Testis (tissue), 3 donors: ENCODE measurements around the gene KRT77. TPM values are rescaled to one million over a fixed set of nuclear protein-coding genes. Genes with fewer than 3 reads are reported as not detected.
"Not testable (repeated sequence)": the region's sequence is repeated elsewhere in the genome, so short reads cannot be mapped to it uniquely, and the experiment has no call there.

Source experiments
- DNase-seq: peaks from one replicate; pipeline ENCODE4 v3.0.0-alpha.2; 2019
- H3K27ac ChIP-seq, 2 donors: fragments of 200-600 bp; sonication (generic); one replicate each; pipeline ENCODE4 v1.5.1; 2019
- H3K27me3 ChIP-seq: fragments of 200-600 bp; sonication (generic); one replicate; pipeline ENCODE4 v1.5.1; 2019
- H3K36me3 ChIP-seq: fragments of 200-600 bp; sonication (generic); one replicate; pipeline ENCODE4 v1.5.1; 2017; ENCODE audit warnings: low read depth; ENCODE audit errors: missing control alignments
- H3K4me1 ChIP-seq: fragments of 200-600 bp; sonication (generic); one replicate; pipeline ENCODE4 v1.5.1; 2019
- H3K4me3 ChIP-seq, 2 donors: fragments of 200-600 bp; sonication (generic); one replicate each; pipeline ENCODE4 v1.5.1; 2017 to 2019
- H3K9me3 ChIP-seq: fragments of 200-600 bp; sonication (generic); one replicate; pipeline ENCODE4 v1.5.1; 2017
- CTCF ChIP-seq, 3 experiments: fragments of 450-650 bp in 2 of 3; fragments of 200-600 bp in 1 of 3; sonication (generic) in 1 of 3; IDR thresholded peaks; one replicate each; pipeline ENCODE4 v1.5.1; 2016 to 2019; ENCODE audit warnings: antibody characterized with exemption in 3 of 3, mild to moderate bottlenecking in 2 of 3, moderate library complexity in 1 of 3
- POLR2A ChIP-seq: fragments of 450-650 bp; IDR thresholded peaks from one replicate; pipeline ENCODE4 v1.6.1; 2017; ENCODE audit warnings: antibody characterized with exemption, mild to moderate bottlenecking, moderate library complexity
- WGBS, 2 donors: methylation state at CpG; one replicate each; pipeline ENCODE4 v1.1.5; 2018; 5-methylcytosine and 5-hydroxymethylcytosine counted together
- intact Hi-C: fragments of 100-400 bp; cut with DNase I; formaldehyde crosslinking; loops from one replicate; pipeline ENCODE4 v1.15.1; 2023; ENCODE audit warnings: low total_unique reads
- polyA plus RNA-seq: library from polyadenylated mRNA; stranded (reverse); fragments of 350-450 nt; fragmentation: Illumina TruSeq; extraction: RNeasy Lipid Tissue Mini Kit (QIAGEN cat#74804); gene quantifications from one replicate; pipeline ENCODE4 v1.2.3, GENCODE V29; 2014; ENCODE audit warnings: low read depth, low replicate concordance; ENCODE audit not compliant: insufficient read depth
- total RNA-seq, 2 donors: library from RNA; depleted of rRNA; stranded (reverse); fragments of >200 nt; gene quantifications; one replicate each; pipeline ENCODE4 v1.2.3, GENCODE V29; 2016

Gene KRT77
- total and polyA plus RNA-seq, 3 donors from 2014 or later: 0.33 to 0.74 TPM; not detected in 1

DNA sequence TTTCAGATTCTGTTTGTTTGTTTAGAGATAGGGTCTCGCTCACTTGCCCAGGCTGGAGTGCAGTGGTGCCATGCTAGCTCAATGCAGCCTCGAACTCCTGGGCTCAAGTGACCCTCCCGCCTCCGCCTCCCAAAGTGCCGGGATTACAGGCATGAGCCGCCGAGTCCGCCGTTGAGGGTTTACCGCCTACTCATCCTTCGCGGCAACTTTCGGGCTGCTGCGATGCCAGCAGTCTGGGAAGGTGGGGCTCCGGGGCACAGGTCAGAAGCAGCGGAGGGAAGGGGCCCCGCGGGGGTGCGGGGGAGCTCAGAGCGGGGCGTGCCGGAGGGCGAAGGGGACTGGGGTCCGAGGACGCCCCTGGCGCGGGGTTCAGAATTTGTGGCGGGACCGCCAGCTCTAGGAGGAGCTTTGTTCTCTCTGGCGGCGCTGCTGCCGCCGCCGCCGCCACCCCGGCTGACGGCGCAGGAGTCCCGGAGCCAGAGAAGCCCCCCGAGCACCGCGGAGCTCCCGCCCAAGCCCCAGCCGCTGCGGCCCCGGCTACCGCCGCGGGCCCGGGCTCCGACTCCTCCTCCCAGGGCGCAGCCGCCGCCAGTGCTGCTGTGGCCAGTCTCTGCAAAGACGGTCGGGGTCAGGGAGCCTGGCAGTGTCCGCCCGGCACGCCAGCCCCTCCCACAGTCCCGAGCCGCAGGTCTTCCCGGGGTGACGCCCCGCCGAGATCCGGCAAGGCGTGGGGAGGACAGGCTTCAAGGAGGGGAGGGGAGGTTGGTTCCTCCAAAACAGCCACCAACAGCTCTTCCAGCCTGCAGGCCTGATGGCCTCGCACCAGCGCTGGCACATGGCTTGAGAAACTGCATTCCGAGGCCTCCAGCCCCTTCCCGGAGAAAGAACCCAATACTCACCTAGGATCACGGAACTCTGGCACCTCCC is 10.9 kb upstream of the KRT77 start:
- WGBS, 2 donors: 7 to 38% methylated on average over 5 to 58 of the region's 72 CpGs
- intact Hi-C loops: no loop called here
- Histone ChIP-seq H3K4me1 (peaks cover 3% of the 10 kb centered on the region), H3K27ac (no peak overlapping the region), H3K4me3 (peak overlapping the region; percentile 41 to 57), H3K9me3 (no peaks in the 10 kb centered on the region), H3K27me3 (no peaks in the 10 kb centered on the region), H3K36me3 (no peaks in the 10 kb centered on the region)
- TF ChIP-seq CTCF (IDR thresholded peaks at IDR 0.05) (no peak), POLR2A (no peak)
- peak; percentile 27 for DNase-seq

DNA sequence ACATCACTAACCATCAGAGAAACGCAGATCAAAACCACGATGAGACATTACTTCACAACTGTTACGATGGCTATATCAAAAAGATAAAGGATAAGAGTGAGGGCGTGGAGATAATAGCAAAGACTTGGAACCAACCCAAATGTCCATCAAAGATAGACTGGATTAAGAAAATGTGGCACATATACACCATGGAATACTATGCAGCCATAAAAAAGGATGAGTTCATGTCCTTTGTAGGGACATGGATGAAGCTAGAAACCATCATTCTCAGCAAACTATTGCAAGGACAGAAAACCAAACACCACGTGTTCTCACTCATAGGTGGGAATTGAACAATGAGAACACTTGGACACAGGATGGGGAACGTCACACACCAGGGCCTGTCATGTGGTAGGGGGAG is 8.8 kb upstream of the KRT77 start:
- not testable (repeated sequence) for H3K27me3 ChIP-seq, DNase-seq

DNA sequence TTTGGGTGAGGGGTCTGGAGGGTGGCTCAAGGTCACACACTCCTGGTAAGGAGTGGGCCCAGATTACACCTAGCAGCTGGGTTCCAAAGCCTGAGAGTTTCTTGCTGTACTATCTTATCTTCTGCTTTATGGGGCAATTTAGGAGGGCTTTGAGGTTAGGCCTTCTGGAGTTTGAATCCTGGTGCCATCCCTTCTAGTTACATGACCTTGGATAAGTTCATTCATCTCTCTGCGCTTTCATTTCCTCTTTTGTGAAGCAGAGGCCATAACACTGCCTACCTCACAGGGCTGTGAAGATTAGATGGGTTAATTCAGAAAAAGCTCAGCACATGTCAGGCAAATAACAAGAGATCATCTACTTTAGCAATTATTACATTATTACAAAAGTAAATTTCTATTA is 7.4 kb upstream of the KRT77 start:
- 50 to 94% methylated on average over 1 of the region's 1 CpG for WGBS, 2 donors
- no peaks in the 10 kb centered on the region for H3K27me3 ChIP-seq
- H3K4me1 ChIP-seq: peaks cover 3% of the 10 kb centered on the region
- H3K4me3 ChIP-seq: no peak overlapping the region
- H3K36me3 ChIP-seq: no peaks in the 10 kb centered on the region
- DNase-seq: no peak
- H3K9me3 ChIP-seq: no peaks in the 10 kb centered on the region
- intact Hi-C loops: no loop called here
- H3K27ac ChIP-seq: no peak overlapping the region
- TF ChIP-seq POLR2A (no peak), CTCF (IDR thresholded peaks at IDR 0.05) (no peak)

More for the DNA sequence above, 8.8 kb upstream of the KRT77 start:
- H3K4me1 ChIP-seq, H3K36me3 ChIP-seq, intact Hi-C loops, H3K27ac ChIP-seq, H3K4me3 ChIP-seq, H3K9me3 ChIP-seq: not testable (repeated sequence)
- WGBS, 2 donors: 91 to 95% methylated on average over 6 of the region's 6 CpGs

DNA sequence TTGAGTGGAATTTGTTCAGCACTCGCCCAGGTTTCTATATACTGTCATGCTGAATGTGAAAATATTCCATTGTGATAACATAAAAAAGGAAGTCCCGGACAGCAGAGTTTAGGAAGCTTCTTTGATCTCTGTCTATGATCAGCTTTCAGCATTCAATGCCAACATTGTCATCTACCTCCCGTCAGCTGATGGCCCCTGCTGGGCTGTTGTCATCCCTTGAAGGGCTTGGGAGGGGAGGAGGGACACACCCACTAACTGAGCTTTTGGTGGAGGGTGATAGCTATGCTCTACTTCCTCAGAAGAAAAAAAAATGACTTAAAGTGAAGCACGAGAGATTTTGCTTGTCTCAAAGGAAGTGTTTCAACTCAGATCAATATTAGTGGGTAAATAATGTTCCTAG is 4.7 kb upstream of the KRT77 start:
- Histone ChIP-seq H3K36me3 (no peaks in the 10 kb centered on the region), H3K27ac (no peak overlapping the region), H3K27me3 (no peaks in the 10 kb centered on the region), H3K4me3 (no peak overlapping the region), H3K9me3 (no peaks in the 10 kb centered on the region), H3K4me1 (no peaks in the 10 kb centered on the region)
- no peak for DNase-seq
- WGBS, 2 donors: 75 to 77% methylated on average over 4 of the region's 4 CpGs
- TF ChIP-seq POLR2A (no peak), CTCF (IDR thresholded peaks at IDR 0.05) (no peak)
- intact Hi-C loops: no loop called here

DNA sequence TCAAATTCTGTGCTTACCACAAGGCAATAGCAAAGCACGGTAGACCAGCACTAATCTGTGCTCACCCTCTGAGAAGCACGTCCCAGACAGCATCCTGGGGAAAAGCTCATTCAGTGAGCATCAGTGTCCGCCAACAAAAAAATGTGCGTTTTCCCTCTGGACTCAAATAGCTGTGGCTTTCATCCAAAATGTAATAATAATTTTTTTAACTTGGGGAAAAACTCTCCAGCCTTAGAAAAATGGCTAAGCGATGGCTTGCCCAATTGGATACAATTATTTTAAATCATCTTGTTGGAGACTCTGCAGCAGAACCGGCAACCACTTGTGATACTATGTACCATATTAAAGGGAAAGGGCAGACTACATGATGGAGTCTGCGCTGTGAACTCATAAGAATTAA is 1.1 kb upstream of the KRT77 start:
- H3K27ac ChIP-seq: no peak overlapping the region
- intact Hi-C loops: no loop called here
- no peaks in the 10 kb centered on the region for H3K36me3 ChIP-seq
- TF ChIP-seq POLR2A: no peak
- no peak for TF ChIP-seq CTCF (IDR thresholded peaks at IDR 0.05)
- no peaks in the 10 kb centered on the region for H3K4me1 ChIP-seq
- no peaks in the 10 kb centered on the region for H3K27me3 ChIP-seq
- H3K4me3 ChIP-seq: no peak overlapping the region
- WGBS, 2 donors: 45 to 46% methylated on average over 7 of the region's 7 CpGs
- peak; percentile 25 for DNase-seq
- no peaks in the 10 kb centered on the region for H3K9me3 ChIP-seq
